Activated naive CD8-positive, alpha-beta T cell treated with anti-CD3 and anti-CD28 coated beads for 36 hours (primary cell): Measurements from ENCODE around the gene PANX1. TPM values are rescaled to one million over a fixed set of nuclear protein-coding genes. Genes with fewer than 3 reads are reported as not detected.

Experiments
- DNase-seq: peaks from one replicate; pipeline ENCODE4 v3.0.0; 2021
- H3K27ac Mint-ChIP-seq: one replicate; pipeline ENCODE4 v1.8.0; 2022; ENCODE audit warnings: mild to moderate bottlenecking, moderate library complexity, mixed read lengths
- H3K27me3 Mint-ChIP-seq: one replicate; pipeline ENCODE4 v1.8.0; 2022; ENCODE audit warnings: mild to moderate bottlenecking, mixed read lengths
- H3K36me3 Mint-ChIP-seq: one replicate; pipeline ENCODE4 v1.8.0; 2021; ENCODE audit warnings: mild to moderate bottlenecking, mixed read lengths
- H3K4me1 Mint-ChIP-seq: one replicate; pipeline ENCODE4 v1.8.0; 2021; ENCODE audit warnings: mixed read lengths
- H3K4me3 Mint-ChIP-seq: one replicate; pipeline ENCODE4 v1.8.0; 2022; ENCODE audit warnings: mild to moderate bottlenecking, moderate library complexity, mixed read lengths
- H3K9me3 Mint-ChIP-seq: one replicate; pipeline ENCODE4 v1.8.0; 2022; ENCODE audit warnings: mixed read lengths
- total RNA-seq, 2 experiments: library from RNA; stranded (reverse); gene quantifications; one replicate each; pipeline ENCODE4 v1.2.3, GENCODE V29; 2021

The PANX1 gene
- total RNA-seq, 2 experiments from 2014 or later, result 14.1 to 14.2 TPM

GRCh38 chr11:94203070-94203469, 74.4 kb downstream of the PANX1 start:
- H3K4me3 Mint-ChIP-seq, result no peak overlapping the region
- no peaks in the 10 kb centered on the region for H3K4me1 Mint-ChIP-seq
- no peaks in the 10 kb centered on the region for H3K36me3 Mint-ChIP-seq
- H3K27ac Mint-ChIP-seq, result no peak overlapping the region
- no peak for DNase-seq
- H3K27me3 Mint-ChIP-seq, result peaks cover 13% of the 10 kb centered on the region
- H3K9me3 Mint-ChIP-seq, result no peaks in the 10 kb centered on the region

- peaks cover 2% of the 10 kb centered on the region for H3K9me3 Mint-ChIP-seq
- H3K36me3 Mint-ChIP-seq, result no peaks in the 10 kb centered on the region
Observed at GRCh38 chr11:94211261-94211830, 82.7 kb downstream of the PANX1 start.

GRCh38 chr11:94212898-94213297, 84.3 kb downstream of the PANX1 start:
- no peaks in the 10 kb centered on the region for H3K36me3 Mint-ChIP-seq
- no peak for DNase-seq
- H3K4me3 Mint-ChIP-seq, result no peak overlapping the region
- no peaks in the 10 kb centered on the region for H3K4me1 Mint-ChIP-seq
- H3K27ac Mint-ChIP-seq, result no peak overlapping the region
- H3K27me3 Mint-ChIP-seq, result no peaks in the 10 kb centered on the region
- peaks cover 4% of the 10 kb centered on the region for H3K9me3 Mint-ChIP-seq

More at GRCh38 chr11:94211261-94211830, 82.7 kb downstream of the PANX1 start:
- DNase-seq, result no peak
- H3K27me3 Mint-ChIP-seq, result no peaks in the 10 kb centered on the region
- no peak overlapping the region for H3K27ac Mint-ChIP-seq
- no peaks in the 10 kb centered on the region for H3K4me1 Mint-ChIP-seq
- no peak overlapping the region for H3K4me3 Mint-ChIP-seq

GRCh38 chr11:94217705-94218104, 89.1 kb downstream of the PANX1 start:
- Mint-ChIP-seq H3K36me3 (no peaks in the 10 kb centered on the region), H3K27me3 (no peaks in the 10 kb centered on the region), H3K4me3 (no peak overlapping the region), H3K27ac (no peak overlapping the region), H3K9me3 (peaks cover 26% of the 10 kb centered on the region), H3K4me1 (no peaks in the 10 kb centered on the region)
- DNase-seq, result no peak

- no peak for DNase-seq
- peaks cover 26% of the 10 kb centered on the region for H3K9me3 Mint-ChIP-seq
- H3K4me3 Mint-ChIP-seq, result no peak overlapping the region
- H3K4me1 Mint-ChIP-seq, result no peaks in the 10 kb centered on the region
- H3K27ac Mint-ChIP-seq, result no peak overlapping the region
- H3K27me3 Mint-ChIP-seq, result no peaks in the 10 kb centered on the region
- H3K36me3 Mint-ChIP-seq, result no peaks in the 10 kb centered on the region
Observed at GRCh38 chr11:94218372-94218771, 89.7 kb downstream of the PANX1 start.

- Mint-ChIP-seq H3K4me1 (no peaks in the 10 kb centered on the region), H3K36me3 (no peaks in the 10 kb centered on the region), H3K27me3 (peaks cover 1% of the 10 kb centered on the region), H3K9me3 (peaks cover 26% of the 10 kb centered on the region), H3K4me3 (no peak overlapping the region), H3K27ac (no peak overlapping the region)
- DNase-seq, result no peak
Observed at GRCh38 chr11:94219771-94220170, 91.1 kb downstream of the PANX1 start.

GRCh38 chr11:94224078-94224477, 95.4 kb downstream of the PANX1 start:
- Mint-ChIP-seq H3K4me3 (no peak overlapping the region), H3K27me3 (peaks cover 7% of the 10 kb centered on the region), H3K27ac (no peak overlapping the region), H3K9me3 (peaks cover 20% of the 10 kb centered on the region), H3K36me3 (no peaks in the 10 kb centered on the region), H3K4me1 (no peaks in the 10 kb centered on the region)
- no peak for DNase-seq

Other genes starting within 250 kb of the PANX1 start
- not detected for gene HEPHL1, start 107.5 kb upstream of the PANX1 start, total RNA-seq
- gene IZUMO1R, start 175.7 kb downstream of the PANX1 start, total RNA-seq, result not detected